Progenitor cell of endocrine pancreas (in vitro differentiated cells): ENCODE measurements around the gene ATG7. TPM values are rescaled to one million over a fixed set of nuclear protein-coding genes. Genes with fewer than 3 reads are reported as not detected.
"Not testable (repeated sequence)": the region's sequence is repeated elsewhere in the genome, so short reads cannot be mapped to it uniquely, and the experiment has no call there.

Source experiments
- DNase-seq: peaks from one replicate; pipeline ENCODE4 v3.0.0; 2021; ENCODE audit warnings: low spot score; ENCODE audit not compliant: unreplicated experiment
- H3K27ac Mint-ChIP-seq: 2 replicates; pipeline ENCODE4 v1.8.0; 2021; ENCODE audit warnings: mild to moderate bottlenecking, moderate library complexity, mixed read lengths
- H3K27me3 Mint-ChIP-seq: 2 replicates; pipeline ENCODE4 v1.8.0; 2021; ENCODE audit warnings: mixed read lengths
- H3K36me3 Mint-ChIP-seq: 2 replicates; pipeline ENCODE4 v1.8.0; 2022; ENCODE audit warnings: mixed read lengths; ENCODE audit not compliant: insufficient read depth
- H3K4me1 Mint-ChIP-seq: 2 replicates; pipeline ENCODE4 v1.8.0; 2021; ENCODE audit warnings: low read depth, mixed read lengths
- H3K4me3 Mint-ChIP-seq: 2 replicates; pipeline ENCODE4 v1.8.0; 2021; ENCODE audit warnings: low read depth, mild to moderate bottlenecking, moderate library complexity, mixed read lengths
- H3K9me3 Mint-ChIP-seq: 2 replicates; pipeline ENCODE4 v1.8.0; 2021; ENCODE audit warnings: low read depth, mixed read lengths
- CTCF ChIP-seq: fragments of 200-600 bp; sonication (generic); IDR thresholded peaks from one replicate; pipeline ENCODE4 v1.5.0; 2021; ENCODE audit warnings: antibody characterized with exemption, mild to moderate bottlenecking; ENCODE audit not compliant: unreplicated experiment
- total RNA-seq: library from RNA; stranded (reverse); gene quantifications from 2 replicates; pipeline ENCODE4 v1.2.1, GENCODE V29; 2021

ATG7 gene
- total RNA-seq, 1 donor from 2014 or later = 29.1 TPM

DNA sequence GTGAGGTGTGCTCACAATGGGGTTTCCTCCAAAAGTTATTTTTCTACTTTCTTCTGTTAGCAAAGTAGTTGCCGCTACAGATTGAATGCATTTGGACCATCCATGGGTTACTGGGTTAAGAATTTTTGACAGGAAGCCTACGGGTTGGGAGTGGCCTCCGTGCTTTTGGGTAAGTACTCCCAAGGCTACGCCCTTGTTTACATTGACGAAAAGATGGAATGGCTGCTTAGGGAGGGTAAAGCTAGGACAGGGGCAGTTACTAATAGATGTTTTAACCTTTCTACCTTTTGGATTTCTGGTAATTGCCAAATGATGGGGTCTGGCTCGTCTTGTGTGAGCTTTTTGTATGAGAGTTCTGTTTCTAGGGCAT is 20.4 kb upstream of the ATG7 start:
- H3K4me3 Mint-ChIP-seq = no peak overlapping the region
- TF ChIP-seq CTCF = no peak
- no peak for DNase-seq
- no peak overlapping the region for H3K27ac Mint-ChIP-seq
- no peaks in the 10 kb centered on the region for H3K36me3 Mint-ChIP-seq
- H3K9me3 Mint-ChIP-seq = peaks cover 4% of the 10 kb centered on the region
- peaks cover 1% of the 10 kb centered on the region for H3K4me1 Mint-ChIP-seq
- H3K27me3 Mint-ChIP-seq = peaks cover 4% of the 10 kb centered on the region

GRCh38 chr3:11254876-11255275 is 17.3 kb upstream of the ATG7 start:
- no peak overlapping the region for H3K4me3 Mint-ChIP-seq
- TF ChIP-seq CTCF = no peak
- H3K4me1 Mint-ChIP-seq = peaks cover 1% of the 10 kb centered on the region
- H3K9me3 Mint-ChIP-seq = peaks cover 4% of the 10 kb centered on the region
- no peaks in the 10 kb centered on the region for H3K36me3 Mint-ChIP-seq
- DNase-seq = no peak
- H3K27ac Mint-ChIP-seq = no peak overlapping the region
- peaks cover 4% of the 10 kb centered on the region for H3K27me3 Mint-ChIP-seq

DNA sequence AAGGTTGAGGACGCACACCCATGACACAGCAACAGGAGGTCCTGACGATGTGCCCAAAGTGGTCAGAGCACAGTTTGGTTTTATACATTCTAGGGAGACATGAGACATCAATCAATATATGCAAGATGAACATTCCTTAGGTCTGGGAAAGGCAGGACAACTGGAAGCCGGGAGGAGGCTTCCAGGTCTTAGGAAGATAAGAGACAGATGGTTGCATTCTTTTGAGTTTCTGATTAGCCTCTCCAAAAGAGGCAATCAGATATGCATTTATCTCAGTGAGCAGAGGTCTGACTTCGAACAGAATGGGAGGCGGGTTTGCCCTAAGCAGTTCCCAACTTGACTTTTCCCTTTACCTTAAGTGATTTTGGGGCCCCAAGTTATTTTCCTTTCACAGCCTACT is 16.7 kb upstream of the ATG7 start:
- not testable (repeated sequence) for H3K36me3 Mint-ChIP-seq, H3K9me3 Mint-ChIP-seq, DNase-seq, H3K27ac Mint-ChIP-seq, H3K4me3 Mint-ChIP-seq, H3K4me1 Mint-ChIP-seq, H3K27me3 Mint-ChIP-seq

- no peaks in the 10 kb centered on the region for H3K36me3 Mint-ChIP-seq
- H3K4me1 Mint-ChIP-seq = peaks cover 1% of the 10 kb centered on the region
- H3K27ac Mint-ChIP-seq = no peak overlapping the region
- TF ChIP-seq CTCF = no peak
- H3K4me3 Mint-ChIP-seq = no peak overlapping the region
- peaks cover 15% of the 10 kb centered on the region for H3K27me3 Mint-ChIP-seq
- no peak for DNase-seq
- peaks cover 4% of the 10 kb centered on the region for H3K9me3 Mint-ChIP-seq
These were observed 13.2 kb upstream of the ATG7 start for GRCh38 chr3:11258958-11259357.

GRCh38 chr3:11260460-11260859 is 11.7 kb upstream of the ATG7 start:
- Mint-ChIP-seq H3K27me3 (peaks cover 24% of the 10 kb centered on the region), H3K4me3 (no peak overlapping the region), H3K4me1 (no peaks in the 10 kb centered on the region), H3K36me3 (no peaks in the 10 kb centered on the region), H3K9me3 (no peaks in the 10 kb centered on the region), H3K27ac (no peak overlapping the region)
- no peak for TF ChIP-seq CTCF
- DNase-seq = no peak

DNA sequence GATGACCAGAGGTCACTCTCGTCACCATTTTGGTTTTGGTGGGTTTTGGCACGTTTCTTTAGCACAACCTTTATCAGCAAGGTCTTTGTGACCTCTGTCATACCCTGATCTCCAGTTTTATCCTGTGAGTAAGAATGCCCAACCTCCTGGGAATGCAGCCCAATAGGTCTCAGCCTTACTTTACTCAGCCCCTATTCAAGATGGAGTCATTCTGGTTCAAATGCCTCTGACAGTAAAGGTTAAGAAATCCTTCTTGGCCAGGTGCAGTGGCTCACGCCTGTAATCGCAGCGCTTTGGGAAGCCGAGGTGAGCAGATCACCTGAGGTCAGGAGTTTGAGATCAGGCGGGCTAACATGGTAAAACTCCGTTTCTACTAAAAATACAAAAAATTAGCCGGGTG is 3.2 kb upstream of the ATG7 start:
- H3K27ac Mint-ChIP-seq = no peak overlapping the region
- TF ChIP-seq CTCF = no peak
- DNase-seq = no peak
- H3K36me3 Mint-ChIP-seq = no peaks in the 10 kb centered on the region
- peaks cover 15% of the 10 kb centered on the region for H3K4me1 Mint-ChIP-seq
- no peak overlapping the region for H3K4me3 Mint-ChIP-seq
- H3K27me3 Mint-ChIP-seq = peaks cover 15% of the 10 kb centered on the region
- no peaks in the 10 kb centered on the region for H3K9me3 Mint-ChIP-seq
